HL-60 (cell line): ENCODE data around the gene TMEM250.

ENCODE experiments used
- CTCF ChIP-seq: IDR thresholded peaks from one replicate; pipeline ENCODE4 v1.5.1; 2011; ENCODE audit warnings: low read length, control low read depth, inconsistent platforms; ENCODE audit not compliant: insufficient read depth
- SPI1 ChIP-seq: IDR thresholded peaks from 2 replicates; pipeline ENCODE4 v1.6.1; 2012; ENCODE audit warnings: low read depth, mild to moderate bottlenecking, borderline replicate concordance
- TF ChIP-seq, protein P1 (sequence below): IDR thresholded peaks from 2 replicates; pipeline ENCODE4 v1.6.1; 2012; ENCODE audit warnings: low read depth; ENCODE audit not compliant: insufficient replicate concordance

DNA sequence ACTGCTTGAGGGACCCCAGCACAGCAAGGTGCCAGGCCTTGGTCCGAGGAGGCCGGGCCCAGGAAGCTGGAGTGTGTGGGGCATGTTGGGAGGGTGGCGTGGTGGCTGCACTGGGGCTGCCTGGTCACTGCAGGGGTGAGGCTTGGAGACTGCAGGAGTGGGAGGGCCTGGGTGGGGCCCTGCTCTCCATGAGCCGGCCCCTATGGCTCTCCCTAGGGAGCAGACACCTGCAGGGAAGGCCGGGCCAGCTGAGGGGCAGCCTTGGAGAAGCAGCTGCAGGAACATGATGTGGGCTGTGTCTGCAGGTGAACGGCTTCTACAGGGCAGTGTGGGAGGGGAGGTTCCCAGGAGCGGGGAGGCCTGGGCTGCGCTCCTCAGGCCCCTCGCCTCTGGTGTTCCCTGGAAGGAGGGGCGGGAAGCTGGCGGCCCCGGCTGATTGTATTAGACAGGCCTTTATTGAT lies 41.7 kb upstream of the TMEM250 start:
- TF ChIP-seq SPI1 (no peak), CTCF (no peak)
- TF ChIP-seq, protein P1, sequence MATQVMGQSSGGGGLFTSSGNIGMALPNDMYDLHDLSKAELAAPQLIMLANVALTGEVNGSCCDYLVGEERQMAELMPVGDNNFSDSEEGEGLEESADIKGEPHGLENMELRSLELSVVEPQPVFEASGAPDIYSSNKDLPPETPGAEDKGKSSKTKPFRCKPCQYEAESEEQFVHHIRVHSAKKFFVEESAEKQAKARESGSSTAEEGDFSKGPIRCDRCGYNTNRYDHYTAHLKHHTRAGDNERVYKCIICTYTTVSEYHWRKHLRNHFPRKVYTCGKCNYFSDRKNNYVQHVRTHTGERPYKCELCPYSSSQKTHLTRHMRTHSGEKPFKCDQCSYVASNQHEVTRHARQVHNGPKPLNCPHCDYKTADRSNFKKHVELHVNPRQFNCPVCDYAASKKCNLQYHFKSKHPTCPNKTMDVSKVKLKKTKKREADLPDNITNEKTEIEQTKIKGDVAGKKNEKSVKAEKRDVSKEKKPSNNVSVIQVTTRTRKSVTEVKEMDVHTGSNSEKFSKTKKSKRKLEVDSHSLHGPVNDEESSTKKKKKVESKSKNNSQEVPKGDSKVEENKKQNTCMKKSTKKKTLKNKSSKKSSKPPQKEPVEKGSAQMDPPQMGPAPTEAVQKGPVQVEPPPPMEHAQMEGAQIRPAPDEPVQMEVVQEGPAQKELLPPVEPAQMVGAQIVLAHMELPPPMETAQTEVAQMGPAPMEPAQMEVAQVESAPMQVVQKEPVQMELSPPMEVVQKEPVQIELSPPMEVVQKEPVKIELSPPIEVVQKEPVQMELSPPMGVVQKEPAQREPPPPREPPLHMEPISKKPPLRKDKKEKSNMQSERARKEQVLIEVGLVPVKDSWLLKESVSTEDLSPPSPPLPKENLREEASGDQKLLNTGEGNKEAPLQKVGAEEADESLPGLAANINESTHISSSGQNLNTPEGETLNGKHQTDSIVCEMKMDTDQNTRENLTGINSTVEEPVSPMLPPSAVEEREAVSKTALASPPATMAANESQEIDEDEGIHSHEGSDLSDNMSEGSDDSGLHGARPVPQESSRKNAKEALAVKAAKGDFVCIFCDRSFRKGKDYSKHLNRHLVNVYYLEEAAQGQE: no peak
